ENCODE results near the gene SMCO4. TPM values are rescaled to one million over a fixed set of nuclear protein-coding genes. Genes with fewer than 3 reads are reported as not detected.
"Not testable (repeated sequence)": the region's sequence is repeated elsewhere in the genome, so short reads cannot be mapped to it uniquely, and the experiment has no call there.

Gene SMCO4
- total RNA-seq, 1 experiment from 2014 or later: 4.9 TPM

- Histone ChIP-seq H3K27ac (no peak overlapping the region), H3K27me3 (no peaks in the 10 kb centered on the region), H3K4me1 (0 out of 2 replicates have a peak, but pooled peaks cover 4% of the 10 kb centered on the region), H3K36me3 (no peaks in the 10 kb centered on the region), H3K9me3 (replicated peaks) (no peaks in the 10 kb centered on the region), H3K4me3 (no peak overlapping the region)
- DNase-seq: peak; percentile 32 to 48
These were observed 74.9 kb downstream of the SMCO4 start for GRCh38 chr11:93468290-93468689.

GRCh38 chr11:93467054-93467453, 76.1 kb downstream of the SMCO4 start:
- DNase-seq: no peak
- Histone ChIP-seq H3K4me1 (0 out of 2 replicates have a peak, but pooled peaks cover 4% of the 10 kb centered on the region), H3K4me3 (no peak overlapping the region), H3K27me3 (no peaks in the 10 kb centered on the region), H3K27ac (no peak overlapping the region), H3K36me3 (no peaks in the 10 kb centered on the region), H3K9me3 (replicated peaks) (no peaks in the 10 kb centered on the region)

GRCh38 chr11:93464927-93465540, 78.2 kb downstream of the SMCO4 start:
- DNase-seq: no peak
- Histone ChIP-seq H3K36me3 (no peaks in the 10 kb centered on the region), H3K9me3 (replicated peaks) (no peaks in the 10 kb centered on the region), H3K4me1 (0 out of 2 replicates have a peak, but pooled peaks cover 4% of the 10 kb centered on the region), H3K27me3 (no peaks in the 10 kb centered on the region), H3K27ac (no peak overlapping the region), H3K4me3 (no peak overlapping the region)

GRCh38 chr11:93463666-93464065, 79.5 kb downstream of the SMCO4 start:
- not testable (repeated sequence) for H3K4me3 ChIP-seq; DNase-seq; H3K4me1 ChIP-seq; H3K36me3 ChIP-seq; H3K27ac ChIP-seq; H3K9me3 ChIP-seq (replicated peaks); H3K27me3 ChIP-seq

GRCh38 chr11:93458286-93458685, 84.9 kb downstream of the SMCO4 start:
- Histone ChIP-seq H3K27ac (no peak overlapping the region), H3K36me3 (no peaks in the 10 kb centered on the region), H3K9me3 (replicated peaks) (no peaks in the 10 kb centered on the region), H3K4me1 (no peaks in the 10 kb centered on the region), H3K4me3 (no peak overlapping the region), H3K27me3 (no peaks in the 10 kb centered on the region)
- DNase-seq: no peak

- Histone ChIP-seq H3K27me3 (no peaks in the 10 kb centered on the region), H3K27ac (no peak overlapping the region)
- DNase-seq: peak; percentile 2 to 8
These were observed 98.5 kb downstream of the SMCO4 start for GRCh38 chr11:93444617-93445073.

GRCh38 chr11:93443232-93443631, 100.0 kb downstream of the SMCO4 start:
- H3K27ac ChIP-seq; H3K4me1 ChIP-seq; H3K9me3 ChIP-seq (replicated peaks); H3K4me3 ChIP-seq; H3K36me3 ChIP-seq; DNase-seq; H3K27me3 ChIP-seq: not testable (repeated sequence)

More at GRCh38 chr11:93444617-93445073, 98.5 kb downstream of the SMCO4 start:
- Histone ChIP-seq H3K9me3 (replicated peaks) (no peaks in the 10 kb centered on the region), H3K4me3 (no peak overlapping the region), H3K36me3 (no peaks in the 10 kb centered on the region), H3K4me1 (no peaks in the 10 kb centered on the region)

- Histone ChIP-seq H3K27ac (no peak overlapping the region), H3K36me3 (no peaks in the 10 kb centered on the region), H3K4me3 (no peak overlapping the region), H3K27me3 (no peaks in the 10 kb centered on the region), H3K4me1 (no peaks in the 10 kb centered on the region), H3K9me3 (replicated peaks) (no peaks in the 10 kb centered on the region)
- DNase-seq: no peak
These were observed 110.9 kb downstream of the SMCO4 start for GRCh38 chr11:93432247-93432646.

Other genes starting within 250 kb of the SMCO4 start
- gene DEUP1, start 212.6 kb downstream of the SMCO4 start, total RNA-seq (2014; rRNA removed; shearing (Covaris generic)): not detected in 2 replicates
- 25.4 and 32.5 TPM in 2 replicates for gene CEP295, start 118.3 kb upstream of the SMCO4 start, total RNA-seq (2014; rRNA removed; shearing (Covaris generic))
- gene TAF1D, start 198.1 kb upstream of the SMCO4 start, total RNA-seq (2014; rRNA removed; shearing (Covaris generic)): 223 and 227 TPM in 2 replicates
- 22.3 and 23.9 TPM in 2 replicates for gene C11orf54, start 198.3 kb upstream of the SMCO4 start, total RNA-seq (2014; rRNA removed; shearing (Covaris generic))
- 29.0 TPM in 2 replicates for gene MED17, start 240.9 kb upstream of the SMCO4 start, total RNA-seq (2014; rRNA removed; shearing (Covaris generic))